Thyroid gland (tissue), 4 donors: Measurements from ENCODE around the gene VANGL2. TPM values are rescaled to one million over a fixed set of nuclear protein-coding genes. Genes with fewer than 3 reads are reported as not detected.

ENCODE experiments used
- DNase-seq, 2 donors: peaks; one replicate each; pipeline ENCODE4 v3.0.0-alpha.2; 2019
- H3K27ac ChIP-seq, 3 donors: fragments of 200-600 bp; sonication (generic); 1 replicate in 2 of 3; 2 replicates in 1 of 3; pipeline ENCODE4 v1.5.1; 2016 to 2019; ENCODE audit warnings: mild to moderate bottlenecking in 1 of 3, moderate library complexity in 1 of 3
- H3K27me3 ChIP-seq: fragments of 200-600 bp; sonication (generic); one replicate; pipeline ENCODE4 v1.5.1; 2019
- H3K36me3 ChIP-seq, 2 donors: fragments of 200-600 bp; sonication (generic); one replicate each; pipeline ENCODE4 v1.5.1; 2016 to 2019
- H3K4me1 ChIP-seq, 2 donors: fragments of 200-600 bp; sonication (generic); one replicate each; pipeline ENCODE4 v1.5.1; 2017 to 2019
- H3K4me3 ChIP-seq, 3 donors: fragments of 200-600 bp; sonication (generic); replicated peaks in 1 of 3; 1 replicate in 2 of 3; 2 replicates in 1 of 3; pipeline ENCODE4 v1.5.1; 2016; ENCODE audit warnings: mild to moderate bottlenecking in 1 of 3
- H3K9me3 ChIP-seq: fragments of 200-600 bp; sonication (generic); one replicate; pipeline ENCODE4 v1.5.1; 2017
- POLR2A ChIP-seq, 2 donors: fragments of 450-650 bp; IDR thresholded peaks; one replicate each; pipeline ENCODE4 v1.6.1; 2017; ENCODE audit warnings: antibody characterized with exemption in 2 of 2, mild to moderate bottlenecking in 2 of 2, moderate library complexity in 1 of 2
- WGBS, 2 donors: methylation state at CpG; one replicate each; pipeline ENCODE4 v1.1.5; 2017; 5-methylcytosine and 5-hydroxymethylcytosine counted together
- intact Hi-C: fragments of 100-400 bp; cut with DNase I; formaldehyde crosslinking; loops from one replicate; pipeline ENCODE4 v1.15.1; 2023
- total RNA-seq, 4 donors: library from RNA; depleted of rRNA; stranded (reverse); fragments of >200 nt; gene quantifications; one replicate each; pipeline ENCODE4 v1.2.3, GENCODE V29; 2016
- TF ChIP-seq, protein P1 (sequence below), 6 experiments: fragments of 200-600 bp in 3 of 6; fragments of 450-650 bp in 3 of 6; sonication (generic) in 3 of 6; IDR thresholded peaks; one replicate each; pipeline ENCODE4 v1.5.1; 2016 to 2019; ENCODE audit warnings: antibody characterized with exemption in 6 of 6, mild to moderate bottlenecking in 2 of 6, inconsistent platforms in 1 of 6, moderate library complexity in 1 of 6

The VANGL2 gene
- total RNA-seq, 4 donors from 2014 or later: 5.8 to 28.5 (median 7.8) TPM

DNA sequence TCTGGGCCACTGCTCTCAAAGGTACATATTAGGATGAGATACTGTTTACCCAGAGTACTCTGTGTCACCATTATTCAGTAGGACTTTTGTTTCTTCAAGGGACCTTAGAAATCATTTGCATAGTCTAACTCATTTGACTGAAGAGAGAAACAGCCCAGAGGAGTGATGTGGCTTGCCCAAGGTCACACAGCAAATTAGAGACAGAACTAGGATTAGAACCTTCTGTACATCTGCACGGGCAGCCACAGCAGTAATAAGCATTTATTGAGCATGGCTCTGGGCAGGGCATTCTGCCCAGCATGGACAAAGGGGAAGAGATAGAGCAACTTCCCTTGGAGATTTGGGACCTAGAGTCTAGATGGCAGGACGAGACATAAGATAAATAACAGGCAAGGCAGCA, 39.2 kb upstream of the VANGL2 start:
- no peaks in the 10 kb centered on the region for H3K4me1 ChIP-seq
- no peaks in the 10 kb centered on the region for H3K9me3 ChIP-seq
- no peak for TF ChIP-seq POLR2A (IDR thresholded peaks at IDR 0.05)
- TF ChIP-seq, protein P1, sequence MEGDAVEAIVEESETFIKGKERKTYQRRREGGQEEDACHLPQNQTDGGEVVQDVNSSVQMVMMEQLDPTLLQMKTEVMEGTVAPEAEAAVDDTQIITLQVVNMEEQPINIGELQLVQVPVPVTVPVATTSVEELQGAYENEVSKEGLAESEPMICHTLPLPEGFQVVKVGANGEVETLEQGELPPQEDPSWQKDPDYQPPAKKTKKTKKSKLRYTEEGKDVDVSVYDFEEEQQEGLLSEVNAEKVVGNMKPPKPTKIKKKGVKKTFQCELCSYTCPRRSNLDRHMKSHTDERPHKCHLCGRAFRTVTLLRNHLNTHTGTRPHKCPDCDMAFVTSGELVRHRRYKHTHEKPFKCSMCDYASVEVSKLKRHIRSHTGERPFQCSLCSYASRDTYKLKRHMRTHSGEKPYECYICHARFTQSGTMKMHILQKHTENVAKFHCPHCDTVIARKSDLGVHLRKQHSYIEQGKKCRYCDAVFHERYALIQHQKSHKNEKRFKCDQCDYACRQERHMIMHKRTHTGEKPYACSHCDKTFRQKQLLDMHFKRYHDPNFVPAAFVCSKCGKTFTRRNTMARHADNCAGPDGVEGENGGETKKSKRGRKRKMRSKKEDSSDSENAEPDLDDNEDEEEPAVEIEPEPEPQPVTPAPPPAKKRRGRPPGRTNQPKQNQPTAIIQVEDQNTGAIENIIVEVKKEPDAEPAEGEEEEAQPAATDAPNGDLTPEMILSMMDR (IDR thresholded peaks at IDR 0.05): no peak
- no peaks in the 10 kb centered on the region for H3K27me3 ChIP-seq
- H3K36me3 ChIP-seq: peaks cover 23 to 25% of the 10 kb centered on the region in 2 donors
- DNase-seq: no peak
- no peak overlapping the region for H3K4me3 ChIP-seq
- intact Hi-C loops: no loop called here
- no peak overlapping the region for H3K27ac ChIP-seq
- 86 to 96% methylated on average over 2 of the region's 2 CpGs for WGBS, 2 donors

DNA sequence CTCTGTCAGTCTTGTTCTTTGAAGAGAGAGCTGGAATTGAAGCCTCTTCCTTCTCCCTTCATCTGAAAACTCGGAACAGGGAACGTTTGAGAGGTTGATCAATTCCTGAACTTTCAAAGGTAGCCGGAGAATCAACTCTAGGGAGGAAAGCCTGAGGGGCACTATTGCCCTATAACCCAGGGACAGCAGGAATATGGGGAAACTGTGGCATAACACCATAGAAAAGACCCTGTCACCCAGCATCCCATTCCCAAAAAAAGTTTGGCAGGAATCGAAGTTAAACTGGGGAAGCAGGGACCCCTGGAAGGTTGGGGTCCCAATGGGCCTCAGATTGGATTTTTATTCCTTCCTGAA, 38.6 kb upstream of the VANGL2 start:
- WGBS, 2 donors: 75 to 89% methylated on average over 4 of the region's 4 CpGs
- intact Hi-C loops: no loop called here
- peaks cover 17 to 19% of the 10 kb centered on the region in 2 donors for H3K36me3 ChIP-seq

DNA sequence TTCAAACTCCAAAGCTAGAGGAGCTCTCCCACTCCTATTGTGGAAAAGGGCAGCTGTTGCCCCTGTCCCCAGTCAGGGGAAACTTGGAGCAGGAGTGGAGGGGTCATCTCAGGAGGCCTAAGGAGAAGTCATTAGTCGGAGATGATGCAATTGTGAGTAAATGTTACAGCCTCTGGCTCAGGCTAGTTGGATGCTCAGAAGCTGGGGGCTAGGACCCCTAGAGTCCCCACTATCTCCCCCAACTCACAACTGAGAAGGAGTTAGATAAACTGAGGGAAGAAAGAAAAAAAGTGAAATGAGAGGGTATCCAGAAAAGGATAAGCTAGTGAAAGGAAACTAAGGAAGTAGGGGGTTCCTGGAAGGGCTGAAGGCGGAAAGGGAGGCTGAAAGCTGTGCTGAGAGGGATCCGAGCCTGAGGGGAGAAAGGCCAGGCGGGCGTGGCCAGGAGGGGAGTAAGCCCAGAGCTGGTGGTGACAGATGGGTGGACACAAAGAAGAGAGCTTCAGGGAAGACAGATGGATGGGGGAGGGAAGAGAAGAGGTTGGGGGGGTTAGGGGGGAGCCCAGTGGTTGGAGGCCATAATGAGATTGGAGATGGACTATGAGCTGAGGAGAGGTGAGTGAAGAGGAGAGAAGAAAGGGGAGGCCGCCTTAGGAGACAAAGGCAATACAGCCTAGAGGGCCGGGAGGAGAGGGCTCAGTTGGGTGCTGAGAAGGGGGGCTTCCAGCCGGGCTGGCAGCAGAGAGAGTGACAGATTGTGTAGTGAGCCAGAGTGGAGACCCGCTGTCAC, 38.0 kb upstream of the VANGL2 start:
- intact Hi-C loops: no loop called here
- Histone ChIP-seq H3K36me3 (peaks cover 11 to 13% of the 10 kb centered on the region in 2 donors), H3K27me3 (no peaks in the 10 kb centered on the region), H3K4me1 (no peaks in the 10 kb centered on the region), H3K9me3 (no peaks in the 10 kb centered on the region), H3K4me3 (no peak overlapping the region), H3K27ac (no peak overlapping the region)
- TF ChIP-seq, protein P1 (IDR thresholded peaks at IDR 0.05): no peak
- TF ChIP-seq POLR2A (IDR thresholded peaks at IDR 0.05): no peak
- no peak for DNase-seq
- 71 to 75% methylated on average over 9 of the region's 9 CpGs for WGBS, 2 donors

More for the DNA sequence above, 38.6 kb upstream of the VANGL2 start:
- Histone ChIP-seq H3K4me3 (no peak overlapping the region), H3K27ac (no peak overlapping the region), H3K27me3 (no peaks in the 10 kb centered on the region), H3K4me1 (no peaks in the 10 kb centered on the region), H3K9me3 (no peaks in the 10 kb centered on the region)
- no peak for TF ChIP-seq POLR2A (IDR thresholded peaks at IDR 0.05)
- TF ChIP-seq, protein P1 (IDR thresholded peaks at IDR 0.05): no peak
- DNase-seq: no peak

DNA sequence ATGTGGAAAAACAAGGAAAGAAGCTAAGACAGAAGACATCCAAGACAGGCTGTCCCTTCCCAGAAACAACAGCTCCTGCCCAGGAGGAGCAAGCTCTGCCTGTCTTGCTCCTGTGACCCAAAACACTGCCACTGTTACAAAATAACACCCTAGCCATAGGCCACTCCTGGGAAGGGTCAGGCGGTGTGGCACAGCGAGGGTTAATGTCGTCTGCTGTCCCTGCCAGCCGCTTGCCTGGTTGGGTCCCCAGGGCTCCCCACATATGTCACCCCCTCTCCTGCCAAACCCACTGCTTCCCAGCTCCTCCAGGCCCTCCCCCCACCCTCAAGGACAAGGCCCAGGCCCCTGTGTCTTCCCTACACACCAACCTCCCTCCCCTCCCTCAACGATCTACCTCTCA, 37.4 kb upstream of the VANGL2 start:
- H3K27me3 ChIP-seq: no peaks in the 10 kb centered on the region
- no peak overlapping the region for H3K4me3 ChIP-seq
- H3K4me1 ChIP-seq: no peaks in the 10 kb centered on the region
- H3K36me3 ChIP-seq: peaks cover 6% of the 10 kb centered on the region in 2 donors
- intact Hi-C loops: no loop called here
- no peaks in the 10 kb centered on the region for H3K9me3 ChIP-seq
- H3K27ac ChIP-seq: no peak overlapping the region
- DNase-seq: no peak
- 41 to 43% methylated on average over 5 of the region's 5 CpGs for WGBS, 2 donors
- TF ChIP-seq, protein P1 (IDR thresholded peaks at IDR 0.05): no peak
- no peak for TF ChIP-seq POLR2A (IDR thresholded peaks at IDR 0.05)

DNA sequence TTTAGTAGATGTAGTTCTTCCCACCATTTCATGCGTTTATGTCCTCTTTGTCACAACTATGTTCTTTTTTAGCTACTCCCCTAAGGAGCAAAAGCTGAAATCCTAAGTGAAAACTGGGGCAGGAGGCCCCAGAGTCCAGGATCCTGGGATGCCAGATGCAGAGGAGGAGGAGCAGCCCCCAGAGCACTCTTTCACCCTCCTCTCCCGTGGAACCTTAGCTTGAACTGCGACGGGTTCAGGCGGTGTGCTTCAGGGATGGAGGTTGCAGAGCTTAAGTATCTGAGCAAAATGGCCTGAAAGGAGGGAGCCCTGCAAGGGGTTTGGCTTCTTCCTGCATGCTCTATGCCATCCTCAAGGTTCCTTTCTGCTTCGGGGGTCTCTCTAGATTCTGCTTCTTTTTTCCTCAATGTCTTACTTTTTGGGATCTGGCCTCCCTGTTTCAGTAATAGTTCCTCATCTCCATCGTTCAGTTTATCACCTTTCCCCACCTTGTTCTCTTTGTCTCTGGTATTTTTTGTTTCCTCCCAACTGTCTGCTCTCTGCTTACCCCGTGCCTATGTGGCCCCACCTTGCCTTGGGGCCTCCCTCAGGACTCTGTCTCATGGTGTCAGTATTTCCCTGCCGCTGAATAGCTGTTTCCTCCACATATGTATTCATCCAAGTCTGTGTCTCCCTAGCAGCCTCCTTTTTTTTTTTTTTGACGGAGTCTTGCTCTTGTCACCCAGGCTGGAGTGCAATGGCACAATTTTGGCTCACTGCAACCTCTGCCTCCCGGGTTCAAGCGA, 36.2 kb upstream of the VANGL2 start:
- no peaks in the 10 kb centered on the region for H3K36me3 ChIP-seq
- no peaks in the 10 kb centered on the region for H3K4me1 ChIP-seq
- no peak for TF ChIP-seq POLR2A (IDR thresholded peaks at IDR 0.05)
- TF ChIP-seq, protein P1 (IDR thresholded peaks at IDR 0.05): no peak
- H3K9me3 ChIP-seq: no peaks in the 10 kb centered on the region
- H3K27me3 ChIP-seq: no peaks in the 10 kb centered on the region
- no peak for DNase-seq
- H3K27ac ChIP-seq: no peak overlapping the region
- intact Hi-C loops: no loop called here
- 69 to 76% methylated on average over 12 of the region's 12 CpGs for WGBS, 2 donors
- H3K4me3 ChIP-seq: no peak overlapping the region
